HG03060 (cell line): ENCODE results near the gene SIRT2.

Experiments used
- ATAC-seq: cut with Tn5 transposase; IDR thresholded peaks from one replicate; pipeline ENCODE4 v1.9.1; 2021; ENCODE audit warnings: low read depth, moderate number of reproducible peaks; ENCODE audit not compliant: unreplicated experiment

Gene SIRT2

GRCh38 chr19:38920602-38921419 lies 21.4 kb upstream of the SIRT2 start:
- ATAC-seq = no peak

- ATAC-seq = no peak
Observed at GRCh38 chr19:38919837-38920601, 20.6 kb upstream of the SIRT2 start.

- no peak for ATAC-seq
Observed at GRCh38 chr19:38918526-38918925, 19.1 kb upstream of the SIRT2 start.

- ATAC-seq = no peak
Observed at GRCh38 chr19:38917921-38918491, 18.6 kb upstream of the SIRT2 start.

GRCh38 chr19:38917516-38917915 lies 18.1 kb upstream of the SIRT2 start:
- ATAC-seq = no peak

- ATAC-seq = no peak
Observed at GRCh38 chr19:38915329-38916321, 16.2 kb upstream of the SIRT2 start.

- ATAC-seq = no peak
Observed at GRCh38 chr19:38913958-38914357, 14.5 kb upstream of the SIRT2 start.

GRCh38 chr19:38912600-38913514 lies 13.4 kb upstream of the SIRT2 start:
- no peak for ATAC-seq

GRCh38 chr19:38911388-38912001 lies 12.1 kb upstream of the SIRT2 start:
- ATAC-seq = no peak

- ATAC-seq = no peak
Observed at GRCh38 chr19:38910488-38910887, 11.1 kb upstream of the SIRT2 start.

GRCh38 chr19:38908911-38909310 lies 9.5 kb upstream of the SIRT2 start:
- no peak for ATAC-seq

- ATAC-seq = no peak
Observed at GRCh38 chr19:38907670-38908069, 8.3 kb upstream of the SIRT2 start.

- no peak for ATAC-seq
Observed at GRCh38 chr19:38907227-38907626, 7.8 kb upstream of the SIRT2 start.

GRCh38 chr19:38905620-38906019 lies 6.2 kb upstream of the SIRT2 start:
- no peak for ATAC-seq

GRCh38 chr19:38904581-38905539 lies 5.4 kb upstream of the SIRT2 start:
- no peak for ATAC-seq

GRCh38 chr19:38901683-38902082 lies 2.3 kb upstream of the SIRT2 start:
- ATAC-seq = no peak

GRCh38 chr19:38900743-38901190 lies 1.3 kb upstream of the SIRT2 start:
- no peak for ATAC-seq

- ATAC-seq = no peak
Observed at GRCh38 chr19:38900202-38900629, 798 bp upstream of the SIRT2 start.
